Neural progenitor cell (in vitro differentiated cells): ENCODE measurements around the gene BTN2A1. TPM values are rescaled to one million over a fixed set of nuclear protein-coding genes. Genes with fewer than 3 reads are reported as not detected.

Source experiments
- DNase-seq: peaks from one replicate; pipeline ENCODE4 v3.0.0-alpha.2; 2016; ENCODE audit warnings: low spot score
- H2AFZ ChIP-seq: fragments of 200-600 bp; sonication (generic); replicated peaks from 2 replicates; pipeline ENCODE4 v1.6.1; 2016; ENCODE audit warnings: antibody characterized with exemption
- H3F3A ChIP-seq: fragments of 200-600 bp; sonication (generic); 2 replicates; pipeline ENCODE4 v1.6.1; 2016; ENCODE audit warnings: antibody characterized with exemption, low read depth
- H3K27ac ChIP-seq: fragments of 200-600 bp; sonication (generic); 2 replicates; pipeline ENCODE4 v1.5.1; 2016; ENCODE audit warnings: mild to moderate bottlenecking
- H3K27me3 ChIP-seq: fragments of 200-600 bp; sonication (generic); 2 replicates; pipeline ENCODE4 v1.6.1; 2016; ENCODE audit warnings: mild to moderate bottlenecking, moderate library complexity
- H3K36me3 ChIP-seq: fragments of 200-600 bp; sonication (generic); 2 replicates; pipeline ENCODE4 v1.5.1; 2016
- H3K4me1 ChIP-seq: fragments of 200-600 bp; sonication (generic); 2 replicates; pipeline ENCODE4 v1.6.1; 2016; ENCODE audit warnings: mixed run types
- H3K4me2 ChIP-seq: fragments of 200-600 bp; sonication (generic); 2 replicates; pipeline ENCODE4 v1.6.1; 2016
- H3K4me3 ChIP-seq: fragments of 200-600 bp; sonication (generic); 2 replicates; pipeline ENCODE4 v1.5.1; 2016
- H3K79me2 ChIP-seq: fragments of 200-600 bp; sonication (generic); 2 replicates; pipeline ENCODE4 v1.6.1; 2016; ENCODE audit warnings: low read depth
- H3K9ac ChIP-seq: fragments of 200-600 bp; sonication (generic); 2 replicates; pipeline ENCODE4 v1.6.1; 2016
- H3K9me3 ChIP-seq: fragments of 200-600 bp; sonication (generic); 2 replicates; pipeline ENCODE4 v1.5.1; 2016; ENCODE audit warnings: low read depth
- H4K20me1 ChIP-seq: fragments of 200-600 bp; sonication (generic); 2 replicates; pipeline ENCODE4 v1.6.1; 2016; ENCODE audit warnings: low read depth
- H3K27ac Mint-ChIP-seq: 3 replicates; pipeline ENCODE4 v1.8.0; 2021; ENCODE audit warnings: mixed read lengths
- H3K27me3 Mint-ChIP-seq: 2 replicates; pipeline ENCODE4 v1.8.0; 2022; ENCODE audit warnings: low read depth, mild to moderate bottlenecking, inconsistent platforms, moderate library complexity, mixed read lengths; ENCODE audit not compliant: insufficient read depth
- H3K36me3 Mint-ChIP-seq: 3 replicates; pipeline ENCODE4 v1.8.0; 2021; ENCODE audit warnings: mixed read lengths
- H3K4me1 Mint-ChIP-seq: 3 replicates; pipeline ENCODE4 v1.8.0; 2021; ENCODE audit warnings: mixed read lengths
- H3K4me3 Mint-ChIP-seq: 3 replicates; pipeline ENCODE4 v1.8.0; 2021; ENCODE audit warnings: mild to moderate bottlenecking, moderate library complexity, mixed read lengths
- H3K9me3 Mint-ChIP-seq: 3 replicates; pipeline ENCODE4 v1.8.0; 2020; ENCODE audit warnings: mixed read lengths
- CTCF ChIP-seq: fragments of 200-600 bp; sonication (generic); IDR thresholded peaks from 2 replicates; pipeline ENCODE4 v1.5.1; 2017; ENCODE audit warnings: antibody characterized with exemption, mild to moderate bottlenecking
- EZH2 ChIP-seq: fragments of 200-600 bp; sonication (generic); IDR thresholded peaks from 2 replicates; pipeline ENCODE4 v1.6.1; 2017; ENCODE audit warnings: antibody characterized with exemption, mild to moderate bottlenecking, moderate library complexity
- EZH2phosphoT487 ChIP-seq: fragments of 200-600 bp; sonication (generic); IDR thresholded peaks from 2 replicates; pipeline ENCODE4 v1.6.1; 2017; ENCODE audit warnings: antibody characterized with exemption
- total RNA-seq: library from RNA; depleted of rRNA; stranded (reverse); fragments of >200 nt; gene quantifications from 2 replicates; pipeline ENCODE4 v1.2.3, GENCODE V29; 2015; ENCODE audit warnings: low replicate concordance

The BTN2A1 gene
- total RNA-seq, 1 donor from 2014 or later, result 11.6 TPM

DNA sequence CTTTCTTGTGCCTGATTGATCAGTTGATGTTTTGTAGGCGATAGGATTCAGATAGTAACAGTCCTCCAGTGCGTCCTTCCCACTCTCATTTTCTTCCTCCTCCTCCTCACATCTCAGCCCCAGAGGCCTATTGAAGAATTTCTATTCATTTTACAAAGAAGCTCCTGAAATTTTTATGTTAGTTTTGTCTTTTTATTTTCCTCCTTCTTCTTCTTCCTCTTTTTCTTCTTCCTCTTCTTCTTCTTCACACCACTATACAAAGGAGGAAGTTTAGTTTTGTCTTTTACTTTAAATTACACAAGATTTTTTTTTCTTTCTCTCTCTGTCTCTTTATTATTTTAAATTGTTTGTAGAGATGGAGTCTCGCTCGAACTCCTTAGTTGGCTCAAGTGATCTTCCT is 19.1 kb downstream of the BTN2A1 start:
- Histone ChIP-seq H3K36me3 (peaks cover 5% of the 10 kb centered on the region), H3K4me1 (peaks cover 17% of the 10 kb centered on the region), H3K4me2 (no peak overlapping the region), H3F3A (peaks cover 18% of the 10 kb centered on the region), H3K9ac (no peak overlapping the region), H2AFZ (no peak overlapping the region), H3K4me3 (no peak overlapping the region), H3K9me3 (no peaks in the 10 kb centered on the region), H3K27ac (no peak overlapping the region), H3K79me2 (no peaks in the 10 kb centered on the region), H3K27me3 (no peaks in the 10 kb centered on the region), H4K20me1 (no peaks in the 10 kb centered on the region)
- no peak for TF ChIP-seq EZH2phosphoT487
- no peak for TF ChIP-seq EZH2
- no peak for TF ChIP-seq CTCF
- Mint-ChIP-seq H3K9me3 (no peaks in the 10 kb centered on the region), H3K27me3 (peaks cover 2% of the 10 kb centered on the region), H3K36me3 (no peaks in the 10 kb centered on the region), H3K4me3 (peak overlapping the region; percentile 41), H3K27ac (peak overlapping the region; percentile 35), H3K4me1 (peaks cover 34% of the 10 kb centered on the region)
- no peak for DNase-seq

DNA sequence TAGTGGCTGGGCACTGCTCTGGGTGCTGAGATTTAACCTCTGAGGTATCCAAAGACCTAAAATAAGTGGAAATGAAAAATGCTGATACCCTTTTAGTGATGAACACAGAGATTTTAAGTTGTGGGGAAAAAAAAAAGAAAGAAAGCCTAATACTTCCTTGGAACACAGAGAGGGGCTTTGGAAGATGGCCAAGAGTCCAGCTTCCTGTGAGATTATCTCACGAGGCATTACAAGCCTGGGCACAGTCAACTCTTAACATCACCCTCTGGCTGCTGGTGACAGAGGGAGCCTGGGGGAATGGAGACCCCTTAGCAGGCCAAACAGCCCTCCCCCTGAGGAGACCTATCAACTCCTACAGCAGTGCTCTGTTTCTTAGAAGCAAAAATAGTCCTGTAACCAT is 19.7 kb downstream of the BTN2A1 start:
- Histone ChIP-seq H3F3A (peaks cover 17% of the 10 kb centered on the region), H3K9ac (no peak overlapping the region), H3K4me2 (no peak overlapping the region), H3K9me3 (no peaks in the 10 kb centered on the region), H4K20me1 (no peaks in the 10 kb centered on the region), H2AFZ (no peak overlapping the region), H3K27ac (no peak overlapping the region), H3K36me3 (peaks cover 5% of the 10 kb centered on the region), H3K4me3 (no peak overlapping the region), H3K4me1 (peaks cover 17% of the 10 kb centered on the region), H3K27me3 (no peaks in the 10 kb centered on the region), H3K79me2 (no peaks in the 10 kb centered on the region)
- no peak overlapping the region for H3K4me3 Mint-ChIP-seq
- H3K27ac Mint-ChIP-seq, result no peak overlapping the region
- peaks cover 3% of the 10 kb centered on the region for H3K27me3 Mint-ChIP-seq
- no peaks in the 10 kb centered on the region for H3K36me3 Mint-ChIP-seq
- no peaks in the 10 kb centered on the region for H3K9me3 Mint-ChIP-seq
- no peak for DNase-seq
- TF ChIP-seq EZH2phosphoT487 (no peak), CTCF (no peak), EZH2 (no peak)
- peaks cover 34% of the 10 kb centered on the region for H3K4me1 Mint-ChIP-seq

GRCh38 chr6:26478100-26478984 is 20.6 kb downstream of the BTN2A1 start:
- Histone ChIP-seq H3K79me2 (no peaks in the 10 kb centered on the region), H4K20me1 (no peaks in the 10 kb centered on the region), H3K9me3 (no peaks in the 10 kb centered on the region), H3K27ac (no peak overlapping the region), H3K36me3 (peaks cover 5% of the 10 kb centered on the region), H3K9ac (no peak overlapping the region), H3K4me3 (no peak overlapping the region), H2AFZ (no peak overlapping the region), H3K4me2 (no peak overlapping the region), H3K4me1 (peaks cover 17% of the 10 kb centered on the region), H3K27me3 (no peaks in the 10 kb centered on the region), H3F3A (peaks cover 10% of the 10 kb centered on the region)
- no peak overlapping the region for H3K4me3 Mint-ChIP-seq
- no peak for TF ChIP-seq EZH2
- TF ChIP-seq CTCF, result no peak
- no peak for TF ChIP-seq EZH2phosphoT487
- no peak for DNase-seq
- H3K36me3 Mint-ChIP-seq, result no peaks in the 10 kb centered on the region
- no peaks in the 10 kb centered on the region for H3K9me3 Mint-ChIP-seq
- H3K27me3 Mint-ChIP-seq, result peaks cover 3% of the 10 kb centered on the region
- H3K4me1 Mint-ChIP-seq, result peaks cover 32% of the 10 kb centered on the region
- no peak overlapping the region for H3K27ac Mint-ChIP-seq
